GM12878 (cell line): Measurements from ENCODE around the gene SCYGR2. TPM values are rescaled to one million over a fixed set of nuclear protein-coding genes. Genes with fewer than 3 reads are reported as not detected.

Source experiments
- ATAC-seq: fragments of 200-7000 bp; cut with Tn5 transposase; 3 replicates; pipeline ENCODE4 v1.9.1; 2020; ENCODE audit warnings: mild to moderate bottlenecking, moderate library complexity
- BruUV-seq: library from RNA; stranded (reverse); fragments of 400-500 nt; replicated peaks from 2 replicates; lab custom pipeline; 2021; lab: Mats Ljungman, UMichigan
- CTCF ChIA-PET: fragments of 300-600 bp; sonication (Branson Sonifier 250); formaldehyde crosslinking; extraction: SDS; loops from one replicate; lab custom pipeline; 2021; ENCODE audit warnings: inconsistent platforms; lab: Yijun Ruan, JAX
- POLR2A ChIA-PET: fragments of 350-600 bp; formaldehyde crosslinking; extraction: SDS; loops from one replicate; lab custom pipeline; 2021; ENCODE audit warnings: inconsistent platforms; lab: Charles Lee
- RAD21 ChIA-PET: fragments of 300-600 bp; sonication (Branson Sonifier 250); formaldehyde crosslinking; loops from one replicate; lab custom pipeline; 2023; ENCODE audit warnings: antibody characterized with exemption; ENCODE audit not compliant: unreplicated experiment; lab: Charles Lee
- SMC1A ChIA-PET: fragments of 300-600 bp; sonication (Branson Sonifier 250); formaldehyde crosslinking; loops from one replicate; lab custom pipeline; 2023; ENCODE audit not compliant: unreplicated experiment, uncharacterized antibody; lab: Charles Lee
- DNase-seq: peaks from one replicate; pipeline ENCODE4 v3.0.0-alpha.2; 2011; ENCODE audit warnings: low read depth, low spot score
- FAIRE-seq: peaks from 3 replicates; lab custom pipeline; 2011; peaks lifted over from hg19 to GRCh38; lab: Jason Lieb, UNC
- H2AFZ ChIP-seq: 2 replicates; pipeline ENCODE4 v1.6.0; 2011; ENCODE audit warnings: low read depth, low read length, control low read depth; ENCODE audit not compliant: control insufficient read depth
- H3K27ac ChIP-seq: 2 replicates; pipeline ENCODE4 v1.5.1; 2011; ENCODE audit warnings: control low read depth; ENCODE audit not compliant: control insufficient read depth, insufficient read depth
- H3K27me3 ChIP-seq, 2 experiments: replicated peaks in 1 of 2; 2 replicates each; pipeline versions ENCODE4 v1.6.0 to v1.6.1; 2011; ENCODE audit warnings: low read length in 1 of 2; ENCODE audit not compliant: control insufficient read depth in 2 of 2, insufficient read depth in 2 of 2
- H3K36me3 ChIP-seq, 2 experiments: 2 replicates each; pipeline ENCODE4 v1.5.1; 2011; ENCODE audit warnings: low read length in 1 of 2; ENCODE audit not compliant: control insufficient read depth in 2 of 2, insufficient read depth in 2 of 2
- H3K4me1 ChIP-seq: 2 replicates; pipeline ENCODE4 v1.6.1; 2011; ENCODE audit warnings: mild to moderate bottlenecking, low read length, moderate library complexity, mixed read lengths; ENCODE audit not compliant: control insufficient read depth, insufficient read depth
- H3K4me2 ChIP-seq: 2 replicates; pipeline ENCODE4 v1.6.0; 2011; ENCODE audit warnings: control low read depth; ENCODE audit not compliant: control insufficient read depth, insufficient read depth
- H3K4me3 ChIP-seq: fragments of 200-600 bp; sonication (generic); 2 replicates; pipeline ENCODE4 v1.5.1; 2016
- H3K79me2 ChIP-seq: 2 replicates; pipeline ENCODE4 v1.6.0; 2011; ENCODE audit warnings: low read length; ENCODE audit not compliant: control insufficient read depth, insufficient read depth
- H3K9ac ChIP-seq: 2 replicates; pipeline ENCODE4 v1.8.0; 2011; ENCODE audit warnings: low read length, control low read depth, mixed read lengths; ENCODE audit not compliant: control insufficient read depth, insufficient read depth
- H3K9me3 ChIP-seq: replicated peaks from 3 replicates; pipeline ENCODE4 v1.5.1; 2011; ENCODE audit warnings: mild to moderate bottlenecking, low read length; ENCODE audit not compliant: control insufficient read depth, insufficient read depth
- H4K20me1 ChIP-seq: 2 replicates; pipeline ENCODE4 v1.6.0; 2011; ENCODE audit not compliant: control insufficient read depth, insufficient read depth
- BCL11A ChIP-seq: IDR thresholded peaks from 2 replicates; pipeline ENCODE4 v1.6.1; 2011; ENCODE audit warnings: low read depth, low read length
- CREB1 ChIP-seq: IDR thresholded peaks from 2 replicates; pipeline ENCODE4 v1.6.1; 2012; ENCODE audit warnings: low read depth, mild to moderate bottlenecking, inconsistent platforms
- FOXM1 ChIP-seq: IDR thresholded peaks from 2 replicates; pipeline ENCODE4 v1.6.1; 2012; ENCODE audit warnings: low read depth, mild to moderate bottlenecking, inconsistent platforms, low read length, moderate library complexity
- PAX8 ChIP-seq: fragments of 450-650 bp; IDR thresholded peaks from 2 replicates; pipeline ENCODE4 v1.6.1; 2017; ENCODE audit warnings: mild to moderate bottlenecking, moderate library complexity
- RUNX3 ChIP-seq: IDR thresholded peaks from 2 replicates; pipeline ENCODE4 v1.6.1; 2012; ENCODE audit warnings: low read length, inconsistent platforms
- SMARCA5 ChIP-seq: fragments of 450-650 bp; IDR thresholded peaks from 2 replicates; pipeline ENCODE4 v1.6.1; 2017; ENCODE audit warnings: mild to moderate bottlenecking
- TCF3 ChIP-seq: IDR thresholded peaks from 2 replicates; pipeline ENCODE4 v1.6.1; 2012; ENCODE audit warnings: low read depth, mild to moderate bottlenecking, low read length, borderline replicate concordance; ENCODE audit not compliant: insufficient read depth
- YBX1 ChIP-seq: fragments of 450-650 bp; IDR thresholded peaks from 2 replicates; pipeline ENCODE4 v1.6.1; 2016; ENCODE audit warnings: antibody characterized with exemption
- WGBS: methylation state at CpG from one replicate; pipeline ENCODE4 v1.1.6; 2016; ENCODE audit warnings: low lambda C conversion rate; ENCODE audit not compliant: insufficient replicate concordance, insufficient coverage; ENCODE audit errors: missing lambda C conversion rate; 5-methylcytosine and 5-hydroxymethylcytosine counted together
- in situ Hi-C: fragments of 300-500 bp; cut with MboI; formaldehyde crosslinking; loops from 9 replicates; pipeline ENCODE4 v1.14.3; 2018; ENCODE audit warnings: mixed read lengths
- intact Hi-C: fragments of 100-400 bp; cut with micrococcal nuclease; formaldehyde crosslinking; loops from one replicate; pipeline ENCODE4 v1.14.2; 2022; ENCODE audit not compliant: unreplicated experiment
- polyA plus RNA-seq, 11 experiments: library from polyadenylated mRNA; depleted of rRNA in 4 of 11; unstranded in 6 of 11; stranded (reverse) in 5 of 11; fragments of >200 nt; fragmentation: Nextera tagmentation in 4 of 11; fragmentation: Illumina TruSeq in 1 of 11; extraction: Ambion mirVana in 4 of 11; extraction: Trizol in 1 of 11; gene quantifications; 1 replicate in 1 of 11; 2 replicates in 10 of 11; pipeline versions ENCODE4 v1.2.1 to v1.2.3, GENCODE V29; 2011 to 2016; ENCODE audit warnings: inconsistent platforms in 2 of 11, missing spikeins in 2 of 11, low read depth in 1 of 11
- total RNA-seq, 4 experiments: library from RNA; depleted of rRNA in 3 of 4; stranded (reverse); fragments of >200 nt in 3 of 4; fragmentation: Illumina TruSeq in 1 of 4; extraction: Trizol in 1 of 4; gene quantifications; 2 replicates each; pipeline versions ENCODE4 v1.2.1 to v1.2.3, GENCODE V29; 2013 to 2021
- TF ChIP-seq, protein P1 (sequence below): fragments of 450-650 bp; IDR thresholded peaks from 2 replicates; pipeline ENCODE4 v1.6.1; 2016; ENCODE audit warnings: mild to moderate bottlenecking
- TF ChIP-seq, protein P2 (sequence below): fragments of 450-650 bp; IDR thresholded peaks from 2 replicates; pipeline ENCODE4 v1.6.1; 2017; ENCODE audit warnings: antibody characterized with exemption, mild to moderate bottlenecking, moderate library complexity
- TF ChIP-seq, protein P3 (sequence below): fragments of 450-650 bp; IDR thresholded peaks from 2 replicates; pipeline ENCODE4 v1.6.1; 2017; ENCODE audit warnings: mild to moderate bottlenecking, moderate library complexity

SCYGR2 gene
- total and polyA plus RNA-seq, 10 of the 15 experiments (the other 5 are each of a cell fraction or from before 2014, with no cell fraction given), result not detected

DNA sequence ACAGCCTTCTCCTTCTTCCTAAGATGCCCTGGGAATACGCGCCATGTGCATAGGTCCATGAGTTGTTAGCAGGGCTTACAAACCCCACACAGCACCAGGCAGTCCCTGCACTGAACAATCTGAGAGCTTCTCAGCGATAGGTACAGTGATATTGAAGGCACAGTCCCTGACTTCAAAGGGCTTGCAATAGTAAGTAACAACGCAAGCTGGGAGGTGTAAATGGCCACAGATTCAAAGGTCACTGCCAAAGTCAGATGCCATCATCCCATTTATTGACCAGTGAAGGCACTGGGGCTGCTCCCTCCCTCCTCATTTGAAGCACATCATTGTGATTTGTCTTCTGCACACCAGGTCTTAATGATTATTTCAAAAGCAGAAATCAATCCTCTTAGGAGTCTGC lies 16.5 kb downstream of the SCYGR2 start:
- Histone ChIP-seq H2AFZ (no peak overlapping the region), H3K36me3 (no peaks in the 10 kb centered on the region), H3K4me1 (peaks cover 5% of the 10 kb centered on the region; the same call in 1 of the 2 replicates), H4K20me1 (no peaks in the 10 kb centered on the region), H3K4me3 (no peak overlapping the region), H3K27me3 (no peaks in the 10 kb centered on the region), H3K27ac (no peak overlapping the region), H3K9me3 (no peaks in the 10 kb centered on the region), H3K79me2 (no peaks in the 10 kb centered on the region), H3K9ac (no peak overlapping the region), H3K4me2 (no peak overlapping the region)
- intact Hi-C loops (no loop called here), in situ Hi-C loops (no loop called here)
- CTCF ChIA-PET, result no interaction called here
- SMC1A ChIA-PET, result no interaction called here
- BruUV-seq, result no TSS peak
- POLR2A ChIA-PET, result no interaction called here
- RAD21 ChIA-PET, result no interaction called here
- 82% methylated on average over 4 of the region's 4 CpGs for WGBS
- TF ChIP-seq, protein P1, sequence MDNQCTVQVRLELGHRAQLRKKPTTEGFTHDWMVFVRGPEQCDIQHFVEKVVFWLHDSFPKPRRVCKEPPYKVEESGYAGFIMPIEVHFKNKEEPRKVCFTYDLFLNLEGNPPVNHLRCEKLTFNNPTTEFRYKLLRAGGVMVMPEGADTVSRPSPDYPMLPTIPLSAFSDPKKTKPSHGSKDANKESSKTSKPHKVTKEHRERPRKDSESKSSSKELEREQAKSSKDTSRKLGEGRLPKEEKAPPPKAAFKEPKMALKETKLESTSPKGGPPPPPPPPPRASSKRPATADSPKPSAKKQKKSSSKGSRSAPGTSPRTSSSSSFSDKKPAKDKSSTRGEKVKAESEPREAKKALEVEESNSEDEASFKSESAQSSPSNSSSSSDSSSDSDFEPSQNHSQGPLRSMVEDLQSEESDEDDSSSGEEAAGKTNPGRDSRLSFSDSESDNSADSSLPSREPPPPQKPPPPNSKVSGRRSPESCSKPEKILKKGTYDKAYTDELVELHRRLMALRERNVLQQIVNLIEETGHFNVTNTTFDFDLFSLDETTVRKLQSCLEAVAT, result no peak
- no peak for TF ChIP-seq RUNX3
- no peak for TF ChIP-seq TCF3
- FAIRE-seq, result no peak
- no peak for DNase-seq
- ATAC-seq, result no peak

DNA sequence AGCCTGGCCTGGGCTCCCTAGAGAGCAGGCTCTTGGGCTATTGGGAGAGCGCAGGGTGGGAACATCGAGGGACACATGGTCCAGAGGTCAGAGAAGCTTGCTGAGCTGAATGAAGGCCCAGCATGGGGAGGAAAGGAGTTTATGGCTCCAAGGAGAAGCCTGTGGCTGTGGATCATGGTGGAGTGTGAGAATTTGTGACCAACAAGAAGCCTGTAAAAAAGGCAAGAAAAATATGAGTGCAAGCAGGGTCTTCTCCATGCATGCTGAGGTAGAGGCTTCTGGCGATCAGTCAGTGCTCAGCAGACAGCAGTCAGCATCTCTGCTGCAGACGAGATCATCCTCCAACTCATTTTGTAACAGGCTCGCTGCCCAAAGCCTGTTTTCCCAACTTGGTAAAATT lies 17.2 kb downstream of the SCYGR2 start:
- DNase-seq (no peak), ATAC-seq (no peak), FAIRE-seq (no peak)
- ChIA-PET SMC1A (no interaction called here), RAD21 (no interaction called here), CTCF (no interaction called here), POLR2A (no interaction called here)
- Histone ChIP-seq H3K27me3 (no peaks in the 10 kb centered on the region), H3K27ac (no peak overlapping the region), H3K9me3 (no peaks in the 10 kb centered on the region), H3K4me1 (peaks cover 5% of the 10 kb centered on the region; the same call in 1 of the 2 replicates), H3K9ac (no peak overlapping the region), H3K4me3 (no peak overlapping the region), H3K79me2 (no peaks in the 10 kb centered on the region), H2AFZ (no peak overlapping the region), H3K4me2 (no peak overlapping the region), H3K36me3 (no peaks in the 10 kb centered on the region), H4K20me1 (no peaks in the 10 kb centered on the region)
- in situ Hi-C loops, result no loop called here
- WGBS, result 46% methylated on average over 5 of the region's 5 CpGs
- intact Hi-C loops, result no loop called here
- BruUV-seq, result no TSS peak
- TF ChIP-seq SMARCA5 (no peak), PAX8 (no peak), CREB1 (no peak), BCL11A (no peak), YBX1 (no peak), FOXM1 (no peak)
- TF ChIP-seq, protein P2, sequence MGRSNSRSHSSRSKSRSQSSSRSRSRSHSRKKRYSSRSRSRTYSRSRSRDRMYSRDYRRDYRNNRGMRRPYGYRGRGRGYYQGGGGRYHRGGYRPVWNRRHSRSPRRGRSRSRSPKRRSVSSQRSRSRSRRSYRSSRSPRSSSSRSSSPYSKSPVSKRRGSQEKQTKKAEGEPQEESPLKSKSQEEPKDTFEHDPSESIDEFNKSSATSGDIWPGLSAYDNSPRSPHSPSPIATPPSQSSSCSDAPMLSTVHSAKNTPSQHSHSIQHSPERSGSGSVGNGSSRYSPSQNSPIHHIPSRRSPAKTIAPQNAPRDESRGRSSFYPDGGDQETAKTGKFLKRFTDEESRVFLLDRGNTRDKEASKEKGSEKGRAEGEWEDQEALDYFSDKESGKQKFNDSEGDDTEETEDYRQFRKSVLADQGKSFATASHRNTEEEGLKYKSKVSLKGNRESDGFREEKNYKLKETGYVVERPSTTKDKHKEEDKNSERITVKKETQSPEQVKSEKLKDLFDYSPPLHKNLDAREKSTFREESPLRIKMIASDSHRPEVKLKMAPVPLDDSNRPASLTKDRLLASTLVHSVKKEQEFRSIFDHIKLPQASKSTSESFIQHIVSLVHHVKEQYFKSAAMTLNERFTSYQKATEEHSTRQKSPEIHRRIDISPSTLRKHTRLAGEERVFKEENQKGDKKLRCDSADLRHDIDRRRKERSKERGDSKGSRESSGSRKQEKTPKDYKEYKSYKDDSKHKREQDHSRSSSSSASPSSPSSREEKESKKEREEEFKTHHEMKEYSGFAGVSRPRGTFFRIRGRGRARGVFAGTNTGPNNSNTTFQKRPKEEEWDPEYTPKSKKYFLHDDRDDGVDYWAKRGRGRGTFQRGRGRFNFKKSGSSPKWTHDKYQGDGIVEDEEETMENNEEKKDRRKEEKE, result no peak
- TF ChIP-seq, protein P3, sequence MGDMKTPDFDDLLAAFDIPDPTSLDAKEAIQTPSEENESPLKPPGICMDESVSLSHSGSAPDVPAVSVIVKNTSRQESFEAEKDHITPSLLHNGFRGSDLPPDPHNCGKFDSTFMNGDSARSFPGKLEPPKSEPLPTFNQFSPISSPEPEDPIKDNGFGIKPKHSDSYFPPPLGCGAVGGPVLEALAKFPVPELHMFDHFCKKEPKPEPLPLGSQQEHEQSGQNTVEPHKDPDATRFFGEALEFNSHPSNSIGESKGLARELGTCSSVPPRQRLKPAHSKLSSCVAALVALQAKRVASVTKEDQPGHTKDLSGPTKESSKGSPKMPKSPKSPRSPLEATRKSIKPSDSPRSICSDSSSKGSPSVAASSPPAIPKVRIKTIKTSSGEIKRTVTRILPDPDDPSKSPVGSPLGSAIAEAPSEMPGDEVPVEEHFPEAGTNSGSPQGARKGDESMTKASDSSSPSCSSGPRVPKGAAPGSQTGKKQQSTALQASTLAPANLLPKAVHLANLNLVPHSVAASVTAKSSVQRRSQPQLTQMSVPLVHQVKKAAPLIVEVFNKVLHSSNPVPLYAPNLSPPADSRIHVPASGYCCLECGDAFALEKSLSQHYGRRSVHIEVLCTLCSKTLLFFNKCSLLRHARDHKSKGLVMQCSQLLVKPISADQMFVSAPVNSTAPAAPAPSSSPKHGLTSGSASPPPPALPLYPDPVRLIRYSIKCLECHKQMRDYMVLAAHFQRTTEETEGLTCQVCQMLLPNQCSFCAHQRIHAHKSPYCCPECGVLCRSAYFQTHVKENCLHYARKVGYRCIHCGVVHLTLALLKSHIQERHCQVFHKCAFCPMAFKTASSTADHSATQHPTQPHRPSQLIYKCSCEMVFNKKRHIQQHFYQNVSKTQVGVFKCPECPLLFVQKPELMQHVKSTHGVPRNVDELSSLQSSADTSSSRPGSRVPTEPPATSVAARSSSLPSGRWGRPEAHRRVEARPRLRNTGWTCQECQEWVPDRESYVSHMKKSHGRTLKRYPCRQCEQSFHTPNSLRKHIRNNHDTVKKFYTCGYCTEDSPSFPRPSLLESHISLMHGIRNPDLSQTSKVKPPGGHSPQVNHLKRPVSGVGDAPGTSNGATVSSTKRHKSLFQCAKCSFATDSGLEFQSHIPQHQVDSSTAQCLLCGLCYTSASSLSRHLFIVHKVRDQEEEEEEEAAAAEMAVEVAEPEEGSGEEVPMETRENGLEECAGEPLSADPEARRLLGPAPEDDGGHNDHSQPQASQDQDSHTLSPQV, result no peak
